ENCODE measurements around the gene RBM33. TPM values are rescaled to one million over a fixed set of nuclear protein-coding genes. Genes with fewer than 3 reads are reported as not detected.

The RBM33 gene
- total and polyA plus RNA-seq, 2 of the 13 experiments (the other 11 are each of a cell fraction or from before 2014, with no cell fraction given), result 12.4 to 28.9 TPM

DNA sequence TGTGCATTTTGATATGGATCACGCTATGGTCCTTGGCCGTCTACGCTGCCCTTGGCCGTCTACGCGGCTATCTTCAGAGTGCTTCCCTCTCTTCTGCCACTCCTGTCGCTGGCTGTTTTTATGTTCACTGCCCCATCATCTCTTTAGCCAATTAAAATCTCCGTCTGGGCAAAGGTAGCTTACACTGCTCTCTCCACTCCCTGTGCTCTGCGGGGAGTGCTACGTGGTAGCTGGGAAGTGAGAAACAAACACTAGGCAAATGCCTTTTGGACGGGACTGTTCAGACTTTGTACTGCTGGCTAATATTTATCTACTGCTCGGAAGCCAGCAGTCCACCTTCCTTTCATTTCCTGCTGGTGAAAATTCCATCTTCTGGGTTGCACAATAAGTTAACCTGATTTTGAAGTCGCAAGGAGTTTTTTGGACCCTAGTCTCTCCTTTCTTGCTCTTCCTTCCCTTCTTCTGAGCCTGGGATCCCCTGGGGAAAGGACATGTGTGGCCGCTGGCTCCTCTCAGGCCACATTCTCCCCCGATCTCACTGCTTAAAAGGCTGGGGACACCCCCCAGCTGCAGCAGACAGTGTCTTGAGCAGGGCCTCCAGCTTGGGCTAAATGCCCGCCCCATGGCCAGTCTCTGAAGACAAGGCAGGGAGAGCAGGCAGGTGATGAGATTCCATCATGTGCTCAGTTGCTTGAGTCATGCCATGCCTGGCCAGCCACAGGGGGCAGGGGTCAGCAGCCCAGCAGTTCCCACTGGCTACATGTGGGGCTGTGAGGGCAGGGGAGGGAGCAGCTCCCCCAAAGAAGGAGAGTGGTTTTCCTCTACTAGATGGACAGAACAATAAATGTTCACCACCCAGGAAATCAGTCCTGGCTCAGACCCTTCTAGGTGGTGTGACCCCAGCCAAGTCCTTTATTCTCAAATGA lies 25.5 kb upstream of the RBM33 start (continued):
- TF ChIP-seq KDM3A (CRISPR knock-in tag; IDR thresholded peaks at IDR 0.05; ENCODE audit: low read depth) (peak; percentile 30; the same call in 1 of the 2 replicates), MTF2 (CRISPR knock-in tag; IDR thresholded peaks at IDR 0.05; ENCODE audit: borderline replicate concordance) (peak; percentile 53; the same call in 1 of the 2 replicates), SRSF9 (IDR thresholded peaks at IDR 0.05; ENCODE audit: borderline replicate concordance, insufficient read depth, low read depth, low read length, poor library complexity, severe bottlenecking) (no peak), ARID3A (IDR thresholded peaks at IDR 0.05; ENCODE audit: low read depth, low read length) (0 out of 2 replicates have a peak, but pooled peaks have one; percentile 46), ZNF562 (CRISPR knock-in tag; IDR thresholded peaks at IDR 0.05; ENCODE audit: borderline replicate concordance) (no peak), ZNF256 (CRISPR knock-in tag; conservative IDR thresholded peaks at IDR 0.05) (no peak), MYPOP (CRISPR knock-in tag; IDR thresholded peaks at IDR 0.05) (0 out of 2 replicates have a peak, but pooled peaks have one; percentile 58), ETV5 (CRISPR knock-in tag; IDR thresholded peaks at IDR 0.05; ENCODE audit: borderline replicate concordance) (peak; percentile 88; the same call in 1 of the 2 replicates), ONECUT2 (CRISPR knock-in tag; IDR thresholded peaks at IDR 0.05) (no peak), HNRNPLL (IDR thresholded peaks at IDR 0.05; ENCODE audit: low read depth, low read length, poor library complexity, severe bottlenecking) (no peak), NR1H2 (CRISPR knock-in tag; IDR thresholded peaks at IDR 0.05; ENCODE audit: borderline replicate concordance, low read depth) (no peak), ZNF33B (CRISPR knock-in tag; IDR thresholded peaks at IDR 0.05) (no peak), ZNF878 (CRISPR knock-in tag; IDR thresholded peaks at IDR 0.05) (peak; percentile 81), ZZZ3 (CRISPR knock-in tag; IDR thresholded peaks at IDR 0.05; ENCODE audit: borderline replicate concordance) (no peak), PBX2 (CRISPR knock-in tag; IDR thresholded peaks at IDR 0.05) (no peak), RFX5 (IDR thresholded peaks at IDR 0.05; ENCODE audit: low read depth, low read length) (peak; percentile 57; the same call in 1 of the 2 replicates), SNAPC2 (CRISPR knock-in tag; IDR thresholded peaks at IDR 0.05) (peak; percentile 69; the same call in 1 of the 2 replicates)
- TF ChIP-seq, protein P1, sequence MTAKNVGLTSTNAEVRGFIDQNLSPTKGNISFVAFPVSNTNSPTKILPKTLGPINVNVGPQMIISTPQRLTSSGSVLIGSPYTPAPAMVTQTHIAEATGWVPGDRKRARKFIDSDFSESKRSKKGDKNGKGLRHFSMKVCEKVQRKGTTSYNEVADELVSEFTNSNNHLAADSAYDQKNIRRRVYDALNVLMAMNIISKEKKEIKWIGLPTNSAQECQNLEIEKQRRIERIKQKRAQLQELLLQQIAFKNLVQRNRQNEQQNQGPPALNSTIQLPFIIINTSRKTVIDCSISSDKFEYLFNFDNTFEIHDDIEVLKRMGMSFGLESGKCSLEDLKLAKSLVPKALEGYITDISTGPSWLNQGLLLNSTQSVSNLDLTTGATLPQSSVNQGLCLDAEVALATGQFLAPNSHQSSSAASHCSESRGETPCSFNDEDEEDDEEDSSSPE (CRISPR knock-in tag; IDR thresholded peaks at IDR 0.05), result peak; percentile 23; the same call in 1 of the 2 replicates
- TF ChIP-seq, protein P2, sequence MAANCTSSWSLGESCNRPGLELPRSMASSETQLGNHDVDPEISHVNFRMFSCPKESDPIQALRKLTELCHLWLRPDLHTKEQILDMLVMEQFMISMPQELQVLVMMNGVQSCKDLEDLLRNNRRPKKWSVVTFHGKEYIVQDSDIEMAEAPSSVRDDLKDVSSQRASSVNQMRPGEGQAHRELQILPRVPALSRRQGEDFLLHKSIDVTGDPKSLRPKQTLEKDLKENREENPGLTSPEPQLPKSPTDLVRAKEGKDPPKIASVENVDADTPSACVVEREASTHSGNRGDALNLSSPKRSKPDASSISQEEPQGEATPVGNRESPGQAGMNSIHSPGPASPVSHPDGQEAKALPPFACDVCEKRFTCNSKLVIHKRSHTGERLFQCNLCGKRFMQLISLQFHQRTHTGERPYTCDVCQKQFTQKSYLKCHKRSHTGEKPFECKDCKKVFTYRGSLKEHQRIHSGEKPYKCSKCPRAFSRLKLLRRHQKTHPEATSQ (CRISPR knock-in tag; IDR thresholded peaks at IDR 0.05; ENCODE audit: borderline replicate concordance), result no peak; the same call in 1 of the 2 replicates
